ENCODE results near the gene KCNQ1OT1.

GRCh38 chr11:2582351-2582945 is 117.3 kb downstream of the KCNQ1OT1 start:
- TF ChIP-seq, protein P1, sequence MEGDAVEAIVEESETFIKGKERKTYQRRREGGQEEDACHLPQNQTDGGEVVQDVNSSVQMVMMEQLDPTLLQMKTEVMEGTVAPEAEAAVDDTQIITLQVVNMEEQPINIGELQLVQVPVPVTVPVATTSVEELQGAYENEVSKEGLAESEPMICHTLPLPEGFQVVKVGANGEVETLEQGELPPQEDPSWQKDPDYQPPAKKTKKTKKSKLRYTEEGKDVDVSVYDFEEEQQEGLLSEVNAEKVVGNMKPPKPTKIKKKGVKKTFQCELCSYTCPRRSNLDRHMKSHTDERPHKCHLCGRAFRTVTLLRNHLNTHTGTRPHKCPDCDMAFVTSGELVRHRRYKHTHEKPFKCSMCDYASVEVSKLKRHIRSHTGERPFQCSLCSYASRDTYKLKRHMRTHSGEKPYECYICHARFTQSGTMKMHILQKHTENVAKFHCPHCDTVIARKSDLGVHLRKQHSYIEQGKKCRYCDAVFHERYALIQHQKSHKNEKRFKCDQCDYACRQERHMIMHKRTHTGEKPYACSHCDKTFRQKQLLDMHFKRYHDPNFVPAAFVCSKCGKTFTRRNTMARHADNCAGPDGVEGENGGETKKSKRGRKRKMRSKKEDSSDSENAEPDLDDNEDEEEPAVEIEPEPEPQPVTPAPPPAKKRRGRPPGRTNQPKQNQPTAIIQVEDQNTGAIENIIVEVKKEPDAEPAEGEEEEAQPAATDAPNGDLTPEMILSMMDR (IDR thresholded peaks at IDR 0.05; ENCODE audit: poor library complexity): no peak
- no peak for TF ChIP-seq EZH2phosphoT487 (IDR thresholded peaks at IDR 0.05; ENCODE audit: low read depth, severe bottlenecking, unreplicated experiment)

Measured in hepatocyte (in vitro differentiated cells).